GM18526 (cell line): ENCODE results near the gene MZF1.

Source experiments
- POLR2A ChIP-seq: IDR thresholded peaks from 3 replicates; pipeline ENCODE4 v1.6.1; 2011; ENCODE audit not compliant: insufficient read length; ENCODE audit errors: extremely low read depth

The MZF1 gene

DNA sequence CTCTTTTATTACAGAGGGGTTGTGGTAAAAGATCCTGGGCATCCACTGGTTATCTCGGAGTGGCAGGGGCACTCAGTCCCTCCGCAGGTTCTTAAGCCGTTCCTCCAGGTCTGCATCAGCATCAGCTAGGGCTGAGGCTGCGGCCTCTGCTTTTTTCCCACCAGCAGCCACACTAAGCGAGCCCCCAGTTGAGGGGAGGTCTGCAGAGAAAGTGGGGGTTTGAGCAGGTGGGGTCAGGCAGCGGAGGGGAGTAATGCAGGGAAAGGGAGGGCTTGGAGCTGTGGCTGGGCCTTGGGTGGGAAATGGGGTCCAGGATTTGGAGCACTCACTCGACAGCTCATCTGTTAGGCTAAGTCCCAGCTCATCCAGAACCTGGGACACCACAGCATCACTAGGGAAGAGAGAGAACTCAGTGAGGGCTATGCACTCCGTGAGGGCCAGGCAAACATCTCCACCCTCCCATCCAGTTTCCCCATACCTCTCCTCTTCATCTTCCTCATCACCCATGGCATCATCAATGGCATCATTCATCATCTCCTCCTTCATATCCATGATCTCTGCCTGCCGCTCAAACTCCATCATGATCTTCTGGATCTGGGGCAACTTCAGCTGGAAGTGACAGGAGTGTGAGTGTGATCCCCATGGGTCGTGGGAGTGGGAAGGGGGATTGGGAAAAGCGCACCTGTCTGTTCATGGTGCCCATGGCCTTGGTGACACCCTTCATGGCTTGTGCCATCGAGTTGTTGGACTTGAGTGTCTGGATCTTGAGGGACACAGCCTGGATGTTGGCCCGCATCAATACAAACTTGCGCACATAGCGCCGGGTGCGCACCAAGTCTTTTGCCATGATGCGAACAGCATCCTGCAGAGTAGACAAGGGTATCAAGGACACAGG, 21.3 kb downstream of the MZF1 start:
- no peak for TF ChIP-seq POLR2A

- TF ChIP-seq POLR2A, result no peak
Observed at GRCh38 chr19:58551123-58551497, 22.0 kb downstream of the MZF1 start.

GRCh38 chr19:58550362-58551122, 22.6 kb downstream of the MZF1 start:
- no peak for TF ChIP-seq POLR2A

GRCh38 chr19:58549664-58550361, 23.3 kb downstream of the MZF1 start:
- TF ChIP-seq POLR2A, result no peak

DNA sequence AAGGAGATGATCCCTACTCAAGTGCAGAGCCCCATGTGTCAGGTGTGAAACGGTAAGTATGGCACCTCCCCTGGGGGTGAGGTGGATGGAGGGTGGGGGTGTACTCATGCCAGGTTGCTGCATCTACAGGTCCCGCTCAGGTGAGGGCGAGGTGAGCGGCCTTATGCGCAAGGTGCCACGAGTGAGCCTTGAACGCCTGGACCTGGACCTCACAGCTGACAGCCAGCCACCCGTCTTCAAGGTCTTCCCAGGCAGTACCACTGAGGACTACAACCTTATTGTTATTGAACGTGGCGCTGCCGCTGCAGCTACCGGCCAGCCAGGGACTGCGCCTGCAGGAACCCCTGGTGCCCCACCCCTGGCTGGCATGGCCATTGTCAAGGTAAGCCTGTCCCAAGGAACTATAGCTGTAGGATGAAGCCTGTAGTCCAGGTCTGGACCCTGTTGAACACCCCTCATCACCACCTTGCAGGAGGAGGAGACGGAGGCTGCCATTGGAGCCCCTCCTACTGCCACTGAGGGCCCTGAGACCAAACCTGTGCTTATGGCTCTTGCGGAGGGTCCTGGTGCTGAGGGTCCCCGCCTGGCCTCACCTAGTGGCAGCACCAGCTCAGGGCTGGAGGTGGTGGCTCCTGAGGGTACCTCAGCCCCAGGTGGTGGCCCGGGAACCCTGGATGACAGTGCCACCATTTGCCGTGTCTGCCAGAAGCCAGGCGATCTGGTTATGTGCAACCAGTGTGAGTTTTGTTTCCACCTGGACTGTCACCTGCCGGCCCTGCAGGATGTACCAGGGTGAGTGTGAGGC, 24.1 kb downstream of the MZF1 start:
- no peak for TF ChIP-seq POLR2A

DNA sequence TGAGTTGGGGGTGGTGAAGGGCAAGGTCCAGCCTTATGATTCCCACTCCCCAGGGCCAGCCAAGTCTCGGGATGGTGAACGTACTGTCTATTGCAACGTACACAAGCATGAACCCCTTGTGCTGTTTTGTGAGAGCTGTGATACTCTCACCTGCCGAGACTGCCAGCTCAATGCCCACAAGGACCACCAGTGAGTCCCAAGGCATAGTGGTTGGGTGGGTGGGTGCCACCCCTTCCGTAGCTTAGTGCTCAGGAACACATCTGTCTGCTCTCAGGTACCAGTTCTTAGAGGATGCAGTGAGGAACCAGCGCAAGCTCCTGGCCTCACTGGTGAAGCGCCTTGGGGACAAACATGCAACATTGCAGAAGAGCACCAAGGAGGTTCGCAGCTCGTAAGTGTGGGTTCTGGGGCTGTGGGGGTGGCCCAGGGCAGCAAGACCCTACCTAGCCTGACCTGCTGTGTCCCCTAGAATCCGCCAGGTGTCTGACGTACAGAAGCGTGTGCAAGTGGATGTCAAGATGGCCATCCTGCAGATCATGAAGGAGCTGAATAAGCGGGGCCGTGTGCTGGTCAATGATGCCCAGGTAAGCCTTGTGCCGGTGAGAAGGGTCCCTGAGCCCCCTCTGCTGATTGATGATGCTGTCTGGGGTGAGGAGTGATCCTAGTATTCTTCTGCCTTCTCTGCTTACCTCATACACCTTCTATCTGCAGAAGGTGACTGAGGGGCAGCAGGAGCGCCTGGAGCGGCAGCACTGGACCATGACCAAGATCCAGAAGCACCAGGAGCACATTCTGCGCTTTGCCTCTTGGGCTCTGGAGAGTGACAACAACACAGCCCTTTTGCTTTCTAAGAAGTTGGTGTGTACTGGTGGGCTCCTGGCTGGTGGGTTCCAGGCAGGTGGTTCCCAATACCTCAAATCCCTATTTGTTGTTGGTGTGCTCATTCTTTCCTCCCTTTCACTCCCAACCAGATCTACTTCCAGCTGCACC, 25.5 kb downstream of the MZF1 start:
- no peak for TF ChIP-seq POLR2A

GRCh38 chr19:58546019-58546530, 27.1 kb downstream of the MZF1 start:
- TF ChIP-seq POLR2A, result no peak

DNA sequence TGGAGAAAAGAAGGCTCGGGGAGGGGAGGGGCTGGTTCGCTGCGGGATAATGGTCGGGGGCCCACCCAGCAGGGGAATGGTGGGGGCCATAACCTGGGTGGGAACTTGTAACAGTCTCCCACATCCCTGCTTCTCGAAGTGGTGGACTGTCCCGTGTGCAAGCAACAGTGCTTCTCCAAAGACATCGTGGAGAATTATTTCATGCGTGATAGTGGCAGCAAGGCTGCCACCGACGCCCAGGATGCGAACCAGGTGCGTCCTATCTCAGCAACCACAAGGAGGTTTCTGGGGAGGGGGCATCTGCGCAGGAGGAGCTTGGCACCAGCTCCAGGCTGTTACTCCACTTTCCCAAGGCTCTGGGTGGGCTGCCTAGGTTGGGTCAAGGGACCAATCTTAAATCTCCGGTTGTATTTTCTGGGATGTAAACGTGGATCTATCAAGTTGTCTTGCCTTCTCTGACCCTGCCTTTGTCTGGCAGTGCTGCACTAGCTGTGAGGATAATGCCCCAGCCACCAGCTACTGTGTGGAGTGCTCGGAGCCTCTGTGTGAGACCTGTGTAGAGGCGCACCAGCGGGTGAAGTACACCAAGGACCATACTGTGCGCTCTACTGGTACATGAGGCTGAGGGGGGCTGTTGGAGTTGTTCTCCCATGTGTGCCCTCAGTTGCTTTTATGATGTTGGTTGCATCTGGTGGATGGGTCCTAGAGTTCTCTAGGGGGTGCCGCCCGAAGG, 27.7 kb downstream of the MZF1 start:
- TF ChIP-seq POLR2A, result no peak

- no peak for TF ChIP-seq POLR2A
Observed at GRCh38 chr19:58544591-58545285, 28.4 kb downstream of the MZF1 start.

- peak; percentile 98 for TF ChIP-seq POLR2A
Observed at GRCh38 chr19:58543826-58544590, 29.1 kb downstream of the MZF1 start, which contains the start of gene TRIM28. Gene TRIM28 (plus strand): TSS chr19:58544064. CDS start chr19:58544758, 694 bp downstream.
